Occipital lobe (tissue), 2 donors: ENCODE data around the gene PPIL1. TPM values are rescaled to one million over a fixed set of nuclear protein-coding genes. Genes with fewer than 3 reads are reported as not detected.
"Not testable (repeated sequence)": the region's sequence is repeated elsewhere in the genome, so short reads cannot be mapped to it uniquely, and the experiment has no call there.

Experiments used
- DNase-seq: peaks from one replicate; lab custom pipeline; 2025; lab: John Stamatoyannopoulos, UW
- total RNA-seq: library from RNA; depleted of rRNA; stranded (reverse); fragments of >200 nt; gene quantifications from one replicate; pipeline ENCODE4 v1.2.3, GENCODE V29; 2014

Gene PPIL1
- total RNA-seq, 1 donor from 2014 or later: 35.7 TPM

DNA sequence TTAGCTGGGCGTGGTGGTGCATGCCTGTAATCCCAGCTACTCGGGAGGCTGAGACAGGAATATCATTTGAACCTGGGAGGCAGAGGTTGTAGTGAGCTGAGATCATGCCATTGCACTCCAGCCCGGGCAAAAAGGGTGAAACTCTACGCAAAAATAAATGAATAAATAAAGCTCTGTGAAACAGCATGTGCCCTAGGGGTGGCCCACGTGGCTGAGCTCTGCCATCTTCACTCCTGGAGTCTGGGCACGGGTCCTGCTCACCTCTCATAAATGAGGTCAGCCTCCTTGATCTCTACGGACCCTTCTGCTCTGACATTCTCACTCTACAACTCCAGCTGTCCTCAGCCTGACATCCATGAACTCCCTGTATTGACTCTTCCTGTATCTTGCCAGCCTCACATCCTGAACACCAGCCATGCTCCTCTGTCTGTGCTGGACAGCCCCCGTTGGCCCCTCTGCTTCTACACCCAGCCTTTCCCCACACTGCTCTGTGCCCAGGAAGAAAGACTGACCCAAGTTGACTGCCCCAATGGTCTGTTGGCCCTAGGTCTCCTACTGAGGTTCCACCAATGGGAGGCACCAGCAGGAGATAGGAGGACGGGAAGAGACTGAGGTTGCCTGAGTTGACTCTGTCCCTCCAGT, 57.3 kb downstream of the PPIL1 start:
- DNase-seq: no peak

DNA sequence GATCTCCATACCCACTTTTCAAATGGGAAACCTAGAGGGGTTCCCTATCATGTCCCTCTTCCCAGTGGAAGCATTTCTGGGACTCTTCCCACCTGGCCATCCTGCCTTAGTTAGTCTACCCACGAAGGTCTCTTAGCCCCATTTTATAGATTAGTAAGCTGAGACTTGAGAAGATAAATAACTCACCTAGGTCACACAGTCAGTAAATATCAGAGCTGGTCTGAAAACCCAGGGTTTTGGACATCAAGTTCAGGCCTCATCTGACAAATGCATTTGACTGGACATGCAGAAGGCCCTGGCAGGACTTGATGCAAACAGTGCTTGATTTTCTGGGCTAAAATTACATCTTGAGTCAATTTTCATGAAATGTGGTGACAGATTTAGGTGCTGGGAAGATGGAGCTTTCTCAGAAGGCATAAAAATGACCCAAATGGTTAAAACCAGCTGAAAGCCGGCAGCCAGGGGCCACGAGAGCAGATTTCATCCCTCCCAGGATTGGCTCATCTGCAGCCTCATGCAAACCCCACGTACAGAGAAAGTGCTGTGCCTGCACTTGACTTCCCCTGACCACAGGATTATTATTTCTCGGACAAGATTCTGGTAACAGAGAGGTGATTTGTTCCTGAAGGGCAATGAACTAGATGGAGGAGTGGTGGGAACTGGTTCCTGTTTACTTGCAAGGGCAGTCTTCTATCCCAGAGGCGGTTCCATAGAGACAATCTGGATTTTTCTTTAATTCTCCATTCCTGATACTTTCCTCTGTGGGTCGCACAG, 58.5 kb downstream of the PPIL1 start:
- no peak for DNase-seq

DNA sequence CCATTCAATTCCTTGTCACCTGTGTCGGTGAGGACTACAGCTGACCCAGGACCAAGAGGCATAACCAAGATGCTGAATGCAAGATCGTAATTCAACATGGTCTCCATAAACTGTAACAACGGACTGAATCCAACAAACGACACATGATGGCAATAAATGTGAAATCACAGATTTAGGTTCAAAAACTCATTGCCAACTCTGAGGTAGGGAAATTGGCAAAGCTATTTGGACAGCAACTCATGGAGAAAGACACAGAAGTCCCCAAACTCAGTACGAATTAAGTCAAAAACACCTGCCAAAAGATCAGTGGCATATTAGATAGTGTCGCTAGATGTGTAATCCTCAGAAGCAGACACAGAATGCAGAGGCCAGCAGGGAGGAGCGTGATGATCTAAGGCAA, 60.4 kb downstream of the PPIL1 start:
- no peak for DNase-seq

DNA sequence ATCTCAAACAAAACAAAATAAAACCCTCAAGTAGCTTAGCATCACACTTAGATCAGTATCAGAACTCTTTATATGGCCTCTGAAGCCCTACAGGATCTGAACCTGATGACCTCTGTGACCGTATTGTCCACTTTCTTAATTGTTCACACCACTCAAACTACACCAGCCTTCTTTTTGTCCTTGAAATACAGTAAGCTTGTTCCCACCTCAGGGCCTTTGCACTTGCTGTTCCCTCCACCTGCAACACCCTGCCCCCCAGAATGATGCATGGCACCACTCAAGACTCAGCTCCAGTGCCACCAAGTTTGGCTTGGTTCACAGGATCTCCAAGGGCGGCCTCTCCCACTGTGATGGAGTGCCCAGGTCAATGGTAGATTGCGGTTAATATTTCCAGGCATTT, 61.1 kb downstream of the PPIL1 start:
- DNase-seq: no peak

DNA sequence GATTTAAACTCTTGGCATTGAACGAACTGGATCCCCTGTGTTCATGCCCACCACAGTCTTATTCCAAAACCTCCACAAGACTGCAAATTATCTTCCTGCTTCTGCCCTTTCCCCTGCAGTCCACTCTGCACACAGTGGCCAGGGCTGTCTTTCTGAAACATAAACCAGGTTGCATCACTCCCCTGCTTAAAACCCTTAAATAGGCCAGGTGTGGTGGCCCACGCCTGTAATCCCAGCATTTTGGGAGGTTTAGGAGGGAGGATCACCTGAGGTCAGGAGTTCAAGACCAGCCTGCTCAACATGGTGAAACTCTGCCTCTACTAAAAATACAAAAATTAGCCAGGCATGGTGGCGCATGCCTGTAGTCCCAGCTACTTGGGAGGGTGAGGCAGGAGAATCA, 61.6 kb downstream of the PPIL1 start:
- DNase-seq: not testable (repeated sequence)

DNA sequence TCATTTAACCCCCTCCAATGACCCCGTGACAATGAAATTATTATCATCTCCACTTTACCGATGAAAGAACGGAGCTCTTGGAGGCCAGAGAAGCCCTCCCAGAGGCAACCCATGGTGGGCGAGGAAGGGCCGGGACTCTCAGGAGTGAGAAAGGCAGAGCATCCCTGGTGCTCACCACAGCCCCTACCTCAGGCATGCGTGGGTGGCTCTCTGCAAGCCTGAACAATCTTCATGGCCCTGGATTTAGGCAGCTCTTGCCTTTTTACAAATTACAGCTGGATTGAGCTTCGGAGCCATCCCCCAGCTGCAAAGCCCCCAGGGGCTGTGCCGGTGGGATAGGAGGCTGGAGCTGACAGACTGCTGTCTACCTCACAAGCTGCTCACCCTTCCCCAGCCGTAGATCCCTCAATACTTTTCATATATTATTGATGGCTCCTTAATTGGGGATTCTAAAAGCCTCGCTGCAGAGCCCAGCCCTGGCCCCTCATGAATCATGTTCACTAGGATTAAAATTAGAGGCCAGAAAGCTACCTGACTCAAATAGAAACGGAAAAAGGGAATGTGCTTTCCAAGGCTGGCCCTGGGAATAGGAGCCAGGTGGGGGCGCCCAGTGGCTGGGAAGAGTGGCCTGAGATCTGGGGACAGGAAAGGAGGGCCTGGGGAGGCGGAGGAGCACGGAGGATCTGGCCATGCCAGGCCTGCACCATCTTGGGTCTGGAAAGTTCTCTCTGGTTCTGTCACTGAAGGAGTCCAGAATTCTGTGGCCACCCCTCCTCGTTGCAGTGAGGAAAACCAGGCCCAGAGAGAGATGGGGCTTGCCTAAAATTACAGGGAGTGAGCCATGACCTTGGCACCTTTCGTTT, 64.4 kb downstream of the PPIL1 start:
- DNase-seq: no peak

DNA sequence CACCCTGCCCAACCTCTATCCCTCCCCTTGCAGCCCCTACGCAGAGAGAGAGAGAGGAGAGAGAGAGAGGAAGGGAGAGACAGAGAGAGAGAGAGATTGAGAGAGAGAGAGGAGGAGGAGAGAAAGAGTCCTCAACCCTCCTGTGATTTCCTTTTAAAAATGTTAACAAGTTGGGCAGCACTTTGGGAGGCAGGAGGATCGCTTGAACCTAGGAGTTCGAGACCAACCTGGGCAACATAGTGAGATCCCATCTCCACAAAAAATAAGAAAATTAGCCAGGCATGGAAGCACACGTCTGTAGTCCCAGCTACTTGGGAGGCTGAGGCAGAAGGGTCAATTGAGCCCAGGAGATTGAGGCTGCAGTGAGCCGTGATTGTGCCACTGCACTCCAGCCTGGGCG, 65.4 kb downstream of the PPIL1 start:
- DNase-seq: no peak

DNA sequence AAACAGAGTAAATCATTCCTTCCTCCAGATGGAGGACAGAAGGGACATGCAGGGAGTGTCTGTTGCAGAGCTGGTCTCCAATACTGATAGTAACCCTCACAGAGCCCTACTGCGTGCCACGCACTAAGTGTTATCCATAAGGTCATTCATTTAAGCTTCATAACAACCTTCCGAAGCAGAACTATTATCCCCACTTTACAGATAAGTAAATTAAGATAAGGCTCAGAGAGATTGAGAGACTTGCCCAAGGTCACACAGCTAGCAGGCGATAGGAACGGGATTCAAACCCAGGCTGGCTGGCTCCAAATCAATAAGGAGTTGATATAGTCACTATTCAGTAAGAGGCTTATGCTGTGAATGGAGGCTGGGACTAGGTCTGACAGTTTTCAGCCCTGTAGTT, 66.0 kb downstream of the PPIL1 start:
- no peak for DNase-seq

DNA sequence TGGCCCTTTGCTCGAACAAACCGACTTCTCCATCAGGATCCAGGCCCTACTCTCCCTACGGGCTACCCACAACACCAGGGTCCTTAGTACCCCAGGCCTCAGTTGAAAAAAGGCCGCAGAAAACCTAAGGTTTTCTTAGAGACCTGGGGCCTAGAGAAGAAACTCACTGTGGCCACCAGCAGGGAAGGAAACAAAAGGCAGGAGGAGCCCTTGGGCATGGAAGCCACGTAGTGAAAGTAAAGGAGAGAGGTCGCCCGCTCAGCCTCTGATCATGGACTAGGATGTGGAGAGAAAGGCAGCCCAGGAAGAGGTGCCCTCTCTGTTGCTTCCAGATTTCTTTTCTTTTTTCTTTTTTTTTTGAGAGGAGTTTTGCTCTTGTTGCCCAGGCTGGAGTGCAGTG, 66.9 kb downstream of the PPIL1 start:
- DNase-seq: no peak

DNA sequence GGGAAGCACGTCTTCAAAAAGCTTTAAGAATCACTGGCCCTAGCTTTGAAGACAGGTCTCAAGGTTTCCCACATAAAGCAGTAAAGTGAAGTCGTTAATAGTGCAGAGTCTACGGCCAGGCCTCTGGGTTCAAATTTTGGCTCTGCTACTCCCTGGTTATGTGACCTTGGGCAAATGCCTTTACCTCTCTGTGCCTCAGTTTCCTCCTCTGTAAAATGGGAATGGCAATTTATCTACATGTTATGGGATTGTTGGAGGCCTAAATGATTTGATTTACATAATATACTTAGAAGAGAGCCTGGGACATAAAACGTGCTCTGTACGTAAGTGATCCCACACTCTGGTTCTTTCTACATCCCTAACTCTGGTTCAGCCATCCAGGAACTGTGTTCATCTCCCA, 67.5 kb downstream of the PPIL1 start:
- DNase-seq: no peak

DNA sequence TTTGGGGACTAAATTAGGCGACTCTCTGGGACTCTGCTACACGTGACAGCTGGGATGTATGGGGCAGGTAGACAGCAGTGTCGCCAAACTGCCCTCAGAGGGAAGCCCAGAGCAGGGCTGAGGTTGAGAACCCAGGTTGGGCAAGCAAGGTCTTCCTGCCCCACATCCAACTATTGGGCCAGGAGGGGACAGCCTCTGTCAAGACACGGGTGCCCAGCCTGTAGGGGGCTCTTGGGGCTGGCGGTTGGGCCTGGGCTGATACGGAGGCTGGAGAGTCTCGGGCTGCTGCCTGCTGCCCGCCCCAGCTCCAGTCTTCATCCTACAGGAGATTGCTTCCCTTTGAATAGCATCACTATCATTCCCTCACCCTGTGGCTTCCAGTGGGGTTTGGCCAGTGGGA, 68.7 kb downstream of the PPIL1 start:
- DNase-seq: no peak

DNA sequence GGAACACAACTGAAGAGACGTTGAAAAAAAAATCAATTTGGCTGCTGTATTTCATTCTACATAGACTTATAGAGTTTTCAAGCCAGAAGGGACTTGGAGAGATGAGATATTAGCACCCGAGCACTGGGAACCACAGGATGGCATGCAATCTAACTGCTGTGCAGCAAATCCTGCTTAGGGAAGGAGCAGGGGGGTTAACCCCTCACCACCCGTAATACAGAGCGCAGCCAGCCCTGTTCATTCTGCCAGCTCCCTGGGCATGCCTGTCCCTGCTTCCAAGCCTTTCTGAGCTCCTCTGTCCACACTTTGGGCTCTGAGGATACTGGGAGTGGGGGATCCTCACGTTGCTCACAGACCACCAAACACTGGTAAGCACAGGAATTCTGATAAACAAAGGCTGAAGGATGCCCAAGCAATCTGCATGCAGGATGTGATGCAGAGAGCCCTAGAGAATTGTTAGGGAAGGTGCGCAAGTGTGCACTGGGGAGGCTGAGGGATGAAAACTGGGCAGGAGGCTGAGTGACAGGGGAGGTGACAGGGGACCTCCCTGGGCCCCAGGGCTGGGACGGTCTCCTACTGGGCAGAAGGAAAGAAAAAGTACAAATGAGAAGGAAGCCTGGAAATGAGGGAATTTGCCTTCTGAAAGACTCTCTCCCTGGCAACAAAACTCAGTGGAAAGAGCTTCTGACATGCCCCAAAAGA, 69.4 kb downstream of the PPIL1 start:
- DNase-seq: no peak

Other genes with a start within 250 kb of the PPIL1 start
- 2.0 TPM for gene CDKN1A, start 196.1 kb downstream of the PPIL1 start, total RNA-seq
- gene RAB44, start 177.0 kb downstream of the PPIL1 start, total RNA-seq: not detected
- gene CPNE5, start 35.4 kb downstream of the PPIL1 start, total RNA-seq: 4.8 TPM
- 36.2 TPM for gene C6orf89, start 11.1 kb upstream of the PPIL1 start, total RNA-seq
- 0.78 TPM for gene PI16, start 79.9 kb upstream of the PPIL1 start, total RNA-seq
- gene MTCH1, start 111.4 kb upstream of the PPIL1 start, total RNA-seq: 133 TPM
- 2.0 TPM for gene FGD2, start 130.9 kb upstream of the PPIL1 start, total RNA-seq